HG03066 (cell line): ENCODE results near the gene TRAPPC2L.

Source experiments
- ATAC-seq: cut with Tn5 transposase; IDR thresholded peaks from one replicate; pipeline ENCODE4 v1.9.1; 2021; ENCODE audit warnings: low read depth; ENCODE audit not compliant: unreplicated experiment

The TRAPPC2L gene

DNA sequence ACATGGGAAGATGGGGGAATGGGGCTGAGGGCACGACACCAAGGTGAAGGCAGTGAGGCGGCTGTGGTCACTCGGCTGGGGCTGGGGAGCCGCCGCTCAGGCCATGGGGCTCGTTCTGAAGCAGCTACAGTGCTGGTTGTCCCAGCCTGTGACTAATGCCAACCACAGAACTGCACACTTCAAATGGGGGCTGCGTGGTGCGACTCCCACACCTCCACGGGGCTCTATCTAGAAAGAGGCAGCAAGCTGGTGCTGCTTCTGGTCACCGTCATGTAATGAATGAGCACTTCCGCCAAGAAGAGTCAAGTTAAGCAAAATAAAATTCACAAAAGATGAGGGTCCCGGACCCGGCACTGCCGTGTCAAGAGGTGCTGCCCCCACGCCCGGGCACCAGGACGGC, 20.1 kb upstream of the TRAPPC2L start:
- ATAC-seq: no peak

DNA sequence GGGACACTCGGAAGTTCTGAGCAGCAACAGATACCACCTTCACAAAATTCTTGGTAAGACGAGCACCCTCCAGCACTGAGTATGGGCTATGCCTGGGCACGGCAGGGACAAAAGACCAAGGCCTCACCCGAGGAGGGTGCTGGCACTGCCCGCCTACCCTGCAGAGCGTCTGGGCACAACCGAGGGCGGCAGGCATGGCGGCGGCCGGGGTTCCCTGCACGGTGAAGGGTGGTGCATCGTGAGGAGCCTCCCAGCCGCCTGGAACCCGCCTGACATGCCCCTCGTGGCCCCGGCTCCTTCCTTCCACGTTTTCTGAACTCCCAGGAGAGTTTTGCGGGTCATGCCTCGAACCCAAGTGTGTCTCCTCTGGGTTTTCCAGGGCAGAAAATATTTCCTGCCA, 19.1 kb upstream of the TRAPPC2L start:
- no peak for ATAC-seq

GRCh38 chr16:88838566-88838965, 18.4 kb upstream of the TRAPPC2L start:
- no peak for ATAC-seq

DNA sequence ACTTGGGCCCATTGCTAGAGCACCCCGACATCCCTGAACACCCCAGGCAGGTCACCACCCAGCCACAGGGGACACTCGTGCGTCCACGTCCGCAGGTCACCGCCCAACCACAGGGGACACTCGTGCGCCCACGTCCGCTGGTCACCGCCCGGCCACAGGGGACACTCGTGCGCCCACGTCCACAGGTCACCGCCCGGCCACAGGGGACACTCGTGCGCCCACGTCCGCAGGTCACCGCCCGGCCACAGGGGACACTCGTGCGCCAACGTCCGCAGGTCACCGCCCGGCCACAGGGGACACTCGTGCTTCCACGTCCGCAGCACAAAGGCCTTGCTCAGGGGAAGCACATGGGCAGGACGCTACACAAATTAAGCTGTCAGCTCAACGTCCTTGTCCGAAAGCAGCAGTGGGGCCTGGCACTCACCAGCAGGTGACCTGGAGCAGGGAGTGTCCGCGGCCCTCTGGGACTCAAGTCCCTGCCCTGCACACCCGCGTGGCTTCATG, 17.8 kb upstream of the TRAPPC2L start:
- ATAC-seq: no peak

DNA sequence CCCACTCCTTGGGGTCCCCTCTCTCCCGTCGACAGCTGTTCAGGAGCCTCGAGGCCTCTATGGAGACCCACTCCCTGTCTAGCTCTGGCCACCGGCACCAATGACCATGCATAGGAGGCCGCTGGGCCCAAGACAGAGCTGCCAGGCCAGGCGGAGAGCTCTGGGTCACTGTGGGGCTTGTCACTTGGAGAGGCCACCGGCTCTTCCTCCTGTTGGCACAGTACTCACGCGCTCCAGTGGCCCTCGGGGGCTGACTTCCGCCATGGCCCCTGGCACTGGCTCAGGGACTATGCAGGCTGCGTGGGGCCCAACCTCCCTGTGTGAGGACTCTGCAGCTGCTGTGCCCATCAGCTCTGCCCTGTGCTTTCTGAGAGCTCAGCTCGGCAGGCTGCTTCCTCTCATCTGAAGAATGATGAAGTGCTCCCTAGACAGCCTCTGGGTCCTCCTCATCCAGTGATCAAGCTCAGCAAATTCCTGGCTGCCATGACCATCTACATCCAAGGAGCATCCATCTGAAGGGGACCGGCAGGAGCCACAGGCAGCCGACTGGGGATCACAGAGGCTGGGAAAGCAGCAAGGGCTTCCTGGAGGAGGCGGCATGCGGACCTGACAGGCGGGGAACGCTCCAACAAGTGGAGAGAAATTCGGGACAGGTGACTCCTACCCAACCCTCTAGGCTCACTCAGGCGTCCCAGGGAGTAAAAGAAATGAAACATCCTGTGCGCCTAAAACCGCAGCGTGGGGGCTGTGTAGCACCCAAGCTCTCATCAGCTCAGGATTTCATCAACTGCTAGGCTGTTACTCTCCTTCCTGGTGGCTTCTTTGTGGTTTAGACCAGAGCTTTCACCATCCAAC, 17.0 kb upstream of the TRAPPC2L start:
- ATAC-seq: no peak

- no peak for ATAC-seq
These were observed 16.2 kb upstream of the TRAPPC2L start for GRCh38 chr16:88840600-88841215.

DNA sequence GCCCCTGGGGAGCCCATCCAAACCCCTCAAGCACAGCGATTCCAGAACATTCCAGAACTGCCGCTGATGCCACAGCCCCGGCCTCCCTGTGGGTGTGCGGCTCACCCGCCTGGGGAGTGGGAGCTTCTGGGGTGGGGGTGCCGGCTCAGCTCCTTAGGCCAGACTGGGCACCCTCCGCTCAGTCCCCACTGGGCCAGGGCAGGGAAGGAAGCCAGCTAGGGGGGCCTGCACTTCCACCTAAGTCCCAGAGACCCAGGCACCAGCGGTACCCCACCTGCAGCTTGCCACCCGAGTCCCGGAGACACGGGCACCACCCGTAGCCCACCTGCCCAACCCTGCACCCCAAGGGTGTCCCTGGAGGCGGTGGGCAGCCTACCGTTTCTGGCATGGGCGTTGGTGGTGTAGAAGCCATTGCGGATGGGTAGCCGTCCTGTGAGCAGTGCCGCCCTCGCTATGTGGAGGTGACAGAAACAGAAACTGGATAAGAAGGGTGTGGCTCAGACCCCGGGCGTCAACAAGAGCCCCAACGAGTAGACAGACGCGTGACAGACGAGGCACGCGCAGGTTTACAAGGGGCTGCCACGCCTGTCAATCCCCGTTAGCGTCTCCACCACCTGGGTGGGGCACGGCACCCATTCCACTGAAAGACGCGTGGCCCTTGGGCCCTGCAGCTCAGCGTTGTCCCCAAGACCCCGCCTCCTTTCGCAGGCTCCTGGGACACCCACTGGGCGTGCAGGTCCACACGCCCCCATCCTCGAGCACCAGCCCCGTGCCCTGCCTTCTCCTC, 15.2 kb upstream of the TRAPPC2L start:
- no peak for ATAC-seq

DNA sequence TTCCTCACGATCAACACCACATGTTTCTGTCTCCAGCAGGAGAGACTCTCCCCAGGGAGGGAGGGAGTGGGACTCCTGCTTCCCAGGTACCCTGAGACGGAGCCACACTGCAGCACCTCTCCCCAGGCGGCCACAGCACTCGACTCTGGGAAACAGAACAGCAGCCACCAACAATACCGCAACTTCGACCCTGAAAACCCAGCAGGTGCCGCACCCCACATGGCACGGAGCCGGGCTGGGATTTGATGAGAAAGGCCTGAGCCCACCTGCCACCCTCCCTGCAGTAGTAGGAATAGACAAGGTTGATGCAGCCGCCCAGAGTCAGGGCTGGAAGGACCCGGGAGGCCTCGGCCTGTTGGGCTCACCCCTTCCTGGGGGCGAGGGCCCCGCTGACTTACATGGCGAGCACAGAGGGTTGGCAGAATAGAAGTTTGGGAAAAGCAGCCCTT, 14.6 kb upstream of the TRAPPC2L start:
- ATAC-seq: no peak

- ATAC-seq: no peak
These were observed 14.1 kb upstream of the TRAPPC2L start for GRCh38 chr16:88842806-88843205.

DNA sequence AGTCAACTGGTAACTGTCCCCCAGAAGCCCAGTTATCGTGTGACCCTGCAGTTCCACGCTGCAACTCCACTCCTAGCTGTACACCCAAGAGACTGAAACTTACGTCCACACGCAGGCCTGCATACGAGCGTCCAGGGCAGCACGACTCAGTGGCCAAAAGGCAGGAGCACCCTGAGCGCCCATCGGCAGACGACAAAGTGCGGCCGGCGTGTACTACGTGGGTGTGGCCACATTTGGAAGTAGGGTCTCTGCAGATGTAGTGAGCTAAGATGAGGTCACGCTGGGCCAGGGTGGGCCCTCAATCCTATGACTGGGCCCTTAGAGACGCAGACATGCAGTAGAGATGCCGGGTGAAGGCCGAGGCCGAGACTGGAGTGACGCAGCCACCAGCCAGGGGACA, 13.7 kb upstream of the TRAPPC2L start:
- no peak for ATAC-seq

- no peak for ATAC-seq
These were observed 12.4 kb upstream of the TRAPPC2L start for GRCh38 chr16:88844419-88845036.

GRCh38 chr16:88846088-88846487, 10.8 kb upstream of the TRAPPC2L start:
- ATAC-seq: no peak

GRCh38 chr16:88847654-88848053, 9.3 kb upstream of the TRAPPC2L start:
- no peak for ATAC-seq

DNA sequence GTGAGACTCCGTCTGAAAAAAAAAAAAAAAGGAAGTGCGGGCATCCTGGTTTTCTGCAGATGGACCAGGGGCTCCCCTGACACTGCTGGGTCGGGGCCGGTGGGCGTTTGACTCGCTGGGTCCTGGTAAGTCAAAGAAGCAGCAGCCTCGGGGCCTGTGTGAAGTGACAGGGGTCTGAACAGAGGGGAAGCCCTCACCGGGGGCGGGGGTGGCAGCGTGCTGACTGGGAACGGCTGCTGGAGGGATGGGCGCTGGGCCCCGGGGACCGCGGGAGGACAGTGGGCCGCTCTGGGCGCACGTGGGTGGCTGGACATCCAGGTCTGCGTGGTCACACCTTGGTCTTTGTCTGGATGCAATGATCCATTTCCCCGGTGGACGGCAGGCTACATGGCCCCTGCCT, 8.4 kb upstream of the TRAPPC2L start:
- ATAC-seq: no peak

DNA sequence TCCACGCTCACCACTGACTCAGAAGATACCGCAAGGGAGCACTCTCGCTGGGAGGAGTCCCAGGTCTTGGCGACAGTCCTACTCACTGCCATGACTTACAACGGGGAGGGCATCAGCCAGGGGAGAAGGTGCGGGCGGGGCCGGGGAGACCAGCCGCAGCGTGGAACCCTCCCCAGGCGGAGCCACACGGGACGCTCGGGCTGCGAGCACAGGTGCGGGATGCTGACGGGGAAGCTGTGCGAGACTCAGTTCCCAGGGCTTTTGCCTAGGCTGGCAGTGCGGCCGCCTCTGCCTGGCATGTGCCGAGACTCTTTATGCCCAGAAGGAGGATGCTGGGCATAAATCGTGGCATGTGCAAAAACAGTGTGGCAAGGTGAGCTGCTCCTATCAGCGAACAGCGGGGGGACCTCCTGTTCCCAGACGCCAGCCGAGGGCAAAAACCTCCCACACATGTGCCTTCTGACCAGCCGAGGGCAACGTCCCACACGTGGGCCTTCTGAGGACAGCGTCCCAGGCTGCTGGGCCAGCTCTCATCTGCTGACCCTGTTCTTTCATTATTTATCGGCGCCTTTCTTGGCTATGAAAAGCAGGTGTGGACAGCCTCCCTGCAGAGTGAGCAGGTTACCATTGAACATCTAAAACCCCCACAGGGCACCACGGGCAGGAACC, 6.3 kb upstream of the TRAPPC2L start:
- ATAC-seq: no peak

DNA sequence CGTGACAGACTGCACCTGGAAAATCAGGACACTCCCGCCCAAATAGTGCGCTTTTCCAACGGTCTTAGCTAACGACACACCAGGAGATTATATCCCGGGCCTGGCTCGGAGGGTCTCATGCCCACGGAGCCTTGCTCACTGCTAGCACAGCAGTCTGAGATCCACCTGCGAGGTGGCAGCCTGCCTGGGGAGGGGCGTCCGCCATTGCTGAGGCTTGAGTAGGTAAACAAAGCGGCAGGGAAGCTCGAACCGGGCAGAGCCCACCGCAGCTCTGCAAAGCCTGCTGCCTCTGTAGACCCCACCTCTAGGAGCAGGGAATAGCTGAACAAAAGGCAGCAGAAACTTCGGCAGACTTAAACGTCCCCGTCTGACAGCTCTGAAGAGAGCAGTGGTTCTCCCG, 5.3 kb upstream of the TRAPPC2L start:
- ATAC-seq: no peak

GRCh38 chr16:88853325-88853941, 3.5 kb upstream of the TRAPPC2L start:
- no peak for ATAC-seq

- no peak for ATAC-seq
These were observed 2.4 kb upstream of the TRAPPC2L start for GRCh38 chr16:88854306-88855111.

GRCh38 chr16:88855176-88855575, 1.8 kb upstream of the TRAPPC2L start:
- no peak for ATAC-seq
